GM21526 (cell line): ENCODE measurements around the gene ELAC1.
"Not testable (repeated sequence)": the region's sequence is repeated elsewhere in the genome, so short reads cannot be mapped to it uniquely, and the experiment has no call there.

Source experiments
- ATAC-seq: cut with Tn5 transposase; IDR thresholded peaks from one replicate; pipeline ENCODE4 v1.9.1; 2021; ENCODE audit warnings: moderate library complexity; ENCODE audit not compliant: unreplicated experiment, low FRiP score

ELAC1 gene

GRCh38 chr18:50970006-50970405, 2.2 kb downstream of the ELAC1 start:
- no peak for ATAC-seq

GRCh38 chr18:50972404-50972803, 4.6 kb downstream of the ELAC1 start:
- not testable (repeated sequence) for ATAC-seq

DNA sequence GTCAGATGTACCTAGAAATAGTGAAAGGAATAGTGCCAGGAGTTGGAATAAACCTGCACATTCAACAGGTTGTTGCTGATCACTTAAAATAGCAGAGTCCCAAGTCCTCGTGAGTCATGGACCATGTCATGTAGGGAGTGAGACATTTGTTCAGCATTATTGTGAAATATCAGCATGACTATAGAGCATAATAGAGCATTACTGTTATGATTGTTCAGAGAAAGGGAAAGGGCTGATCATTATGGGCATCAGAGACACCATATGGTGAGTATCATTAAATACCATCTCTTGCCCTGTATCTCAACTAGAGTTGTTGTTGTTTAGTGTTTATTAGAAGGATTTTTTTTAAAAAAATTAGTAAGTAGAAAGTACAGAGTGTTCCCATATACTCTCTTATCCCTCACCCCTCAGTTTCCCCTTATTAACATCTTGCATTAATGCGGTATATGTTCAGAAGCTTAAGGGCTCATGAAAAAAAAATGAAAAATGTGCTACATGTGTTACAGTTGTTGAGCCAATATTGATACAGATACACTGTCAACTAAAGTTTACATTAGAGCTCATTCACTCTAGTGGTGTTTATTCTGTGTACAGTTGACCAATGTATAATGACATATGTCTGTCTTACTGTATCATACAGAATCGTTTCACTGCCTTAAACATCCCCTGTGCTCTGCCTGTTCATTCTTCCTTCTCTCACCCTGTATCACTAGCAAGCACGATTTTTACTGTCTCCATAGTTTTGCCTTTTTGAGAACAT, 5.7 kb downstream of the ELAC1 start:
- ATAC-seq, result no peak

- no peak for ATAC-seq
These were observed 9.4 kb downstream of the ELAC1 start for GRCh38 chr18:50977037-50977760.

- no peak for ATAC-seq
These were observed 13.5 kb downstream of the ELAC1 start for GRCh38 chr18:50981381-50981780.

DNA sequence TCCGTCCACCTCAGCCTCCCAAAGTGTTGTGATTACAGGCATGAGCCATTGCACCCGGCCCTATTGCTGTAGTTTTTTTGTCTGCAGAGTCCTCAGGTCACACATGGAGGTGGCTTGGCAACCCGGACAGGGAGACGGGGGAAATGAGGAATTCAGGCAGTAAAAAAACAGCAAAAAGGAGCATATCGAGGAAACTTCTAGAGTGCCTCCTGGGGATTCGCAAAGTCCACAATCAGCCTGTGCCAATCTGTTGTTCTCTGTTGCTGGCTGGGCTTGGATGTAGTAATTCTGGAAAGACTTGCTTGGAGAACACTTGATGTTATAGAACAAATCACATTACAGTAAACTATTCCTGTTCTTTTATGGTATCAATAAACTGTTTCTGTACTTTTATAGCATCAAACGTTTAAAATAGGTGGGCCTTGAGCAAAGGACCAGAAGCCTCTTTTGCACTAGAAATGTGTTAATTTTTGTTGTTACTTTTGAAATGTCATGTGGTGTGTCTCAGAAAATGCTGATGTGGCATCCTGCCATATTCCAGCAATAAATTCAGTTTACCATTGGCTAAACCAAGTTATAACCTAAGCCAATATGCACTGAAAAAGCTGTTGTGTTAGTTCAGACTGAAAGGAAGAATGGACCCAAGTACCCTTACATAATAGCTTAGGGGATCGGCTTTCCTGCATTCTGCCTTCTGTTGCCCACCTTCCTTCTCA, 14.4 kb downstream of the ELAC1 start:
- no peak for ATAC-seq

DNA sequence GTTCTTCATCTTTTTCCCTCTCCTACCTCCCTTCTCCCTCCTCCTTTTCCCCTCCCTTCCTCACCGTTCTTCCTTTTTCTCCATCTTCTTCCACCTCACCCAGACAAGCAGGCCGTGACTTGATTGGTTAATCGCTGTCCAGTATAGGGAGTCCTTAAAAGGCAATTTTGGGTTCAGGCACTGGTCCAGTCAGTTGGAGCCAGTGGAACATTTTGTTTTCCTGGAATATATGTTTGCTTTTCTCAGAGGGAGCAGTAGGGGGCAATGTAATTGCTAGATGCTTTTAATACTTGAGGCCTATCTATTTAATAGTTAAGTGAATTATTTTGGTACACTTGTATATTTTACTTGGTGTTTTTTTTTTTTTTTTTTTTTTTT, 15.0 kb downstream of the ELAC1 start:
- no peak for ATAC-seq

- no peak for ATAC-seq
These were observed 18.7 kb downstream of the ELAC1 start for GRCh38 chr18:50986360-50987087.

- ATAC-seq, result no peak
These were observed 19.4 kb downstream of the ELAC1 start for GRCh38 chr18:50987261-50987660.

- no peak for ATAC-seq
These were observed 21.9 kb downstream of the ELAC1 start for GRCh38 chr18:50989711-50990110.

- ATAC-seq, result no peak
These were observed 24.5 kb downstream of the ELAC1 start for GRCh38 chr18:50992351-50992762.

- ATAC-seq, result no peak
These were observed 26.2 kb downstream of the ELAC1 start for GRCh38 chr18:50994031-50994430.

DNA sequence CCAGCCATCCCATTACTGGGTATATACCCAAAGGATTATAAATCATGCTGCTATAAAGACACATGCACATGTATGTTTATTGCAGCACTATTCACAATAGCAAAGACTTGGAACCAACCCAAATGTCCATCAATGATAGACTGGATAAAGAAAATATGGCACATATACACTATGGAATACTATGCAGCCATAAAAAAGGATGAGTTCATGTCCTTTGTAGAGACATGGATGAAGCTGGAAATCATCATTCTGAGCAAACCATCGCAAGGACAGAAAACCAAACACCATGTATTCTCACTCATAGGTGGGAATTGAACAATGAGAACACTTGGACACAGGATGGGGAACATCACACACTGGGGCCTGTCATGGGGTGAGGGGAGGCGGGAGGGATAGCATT, 35.3 kb downstream of the ELAC1 start:
- not testable (repeated sequence) for ATAC-seq

- ATAC-seq, result no peak
These were observed 38.4 kb downstream of the ELAC1 start for GRCh38 chr18:51006061-51006818.

DNA sequence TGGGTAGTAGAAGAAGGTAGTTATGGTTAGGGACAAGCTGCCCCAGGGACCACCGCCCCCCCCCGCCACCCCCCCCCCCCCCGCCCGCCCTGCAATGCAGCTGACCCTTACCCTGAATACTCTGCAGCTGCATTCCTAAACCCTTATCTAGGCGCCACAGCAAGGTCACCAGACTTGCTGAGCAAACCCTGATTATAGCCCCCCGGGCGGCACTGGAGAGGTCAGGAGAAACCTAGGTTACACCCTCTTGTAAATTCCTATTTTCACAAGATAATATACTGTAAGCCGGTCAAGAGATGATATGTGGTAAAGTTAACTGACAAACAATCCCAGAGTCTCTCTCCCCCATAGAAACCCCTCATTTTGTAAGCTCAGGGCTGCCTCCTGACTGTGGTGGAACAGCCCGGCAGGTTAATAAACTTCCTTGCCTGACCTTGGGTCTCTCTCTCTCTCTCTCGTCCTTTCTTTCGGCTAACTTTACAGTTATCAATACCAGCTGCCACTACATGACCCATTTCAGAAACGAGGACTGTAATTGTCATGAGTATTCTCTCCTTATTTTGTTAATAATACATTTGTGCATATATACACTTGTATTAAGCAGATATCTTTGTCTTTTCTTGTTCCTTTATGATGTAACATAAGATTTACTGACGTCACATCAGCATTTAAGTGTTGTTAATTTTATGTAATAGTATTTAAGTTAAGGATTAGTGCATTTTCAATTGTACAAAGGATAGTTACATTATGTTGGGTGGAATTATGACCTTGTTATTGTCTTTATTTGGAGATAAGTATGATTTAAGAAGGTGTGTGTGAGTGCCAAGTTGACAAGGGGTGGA, 39.3 kb downstream of the ELAC1 start:
- ATAC-seq, result no peak

- no peak for ATAC-seq
These were observed 39.9 kb downstream of the ELAC1 start for GRCh38 chr18:51007790-51008139.

DNA sequence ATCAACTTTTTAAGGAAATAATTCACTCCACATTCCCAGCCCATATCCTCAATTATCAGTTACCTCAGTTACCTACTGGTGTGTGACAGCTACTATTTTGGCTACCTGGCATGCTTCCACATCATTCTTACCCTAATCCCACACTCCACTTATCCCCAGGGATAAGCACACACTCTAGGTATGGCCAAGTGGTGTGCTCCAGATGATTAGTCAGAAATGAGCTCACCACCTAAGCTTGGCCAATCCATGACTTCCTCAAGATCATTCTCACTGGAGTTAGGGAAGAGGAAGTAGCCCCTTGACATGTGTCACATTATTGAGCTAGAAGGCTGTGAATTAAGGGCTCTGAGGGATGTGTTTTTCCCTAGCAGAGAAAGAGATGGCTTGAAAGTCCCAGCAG, 41.2 kb downstream of the ELAC1 start:
- ATAC-seq, result no peak

GRCh38 chr18:51010218-51010617, 42.4 kb downstream of the ELAC1 start:
- ATAC-seq, result no peak

- no peak for ATAC-seq
These were observed 43.9 kb downstream of the ELAC1 start for GRCh38 chr18:51011709-51012108.
